ENCODE data around the gene C19orf53. TPM values are rescaled to one million over a fixed set of nuclear protein-coding genes. Genes with fewer than 3 reads are reported as not detected.

Gene C19orf53
- total RNA-seq, 4 donors from 2014 or later, result 71.3 to 148 (median 84.3) TPM

DNA sequence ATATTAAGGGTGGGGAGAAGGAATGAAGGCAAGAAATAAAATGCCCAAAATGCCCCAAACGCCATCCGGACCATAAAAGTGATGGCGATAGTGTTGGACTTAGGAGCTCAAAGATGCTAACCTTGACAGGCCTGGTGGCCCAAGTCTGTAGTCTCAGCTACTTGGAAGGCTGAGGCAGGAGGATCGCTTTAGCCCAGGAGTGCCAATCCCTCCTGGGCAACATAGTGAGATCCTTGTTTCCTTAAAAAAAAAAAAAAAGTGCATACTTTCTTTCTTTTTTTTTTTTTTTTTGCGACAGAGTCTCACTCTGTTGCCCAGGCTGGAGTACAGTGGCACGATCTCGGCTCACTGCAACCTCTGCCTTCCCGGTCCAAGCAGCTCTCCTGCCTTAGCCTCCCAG lies 41.9 kb upstream of the C19orf53 start:
- TF ChIP-seq POLR2A (IDR thresholded peaks at IDR 0.05), result no peak
- TF ChIP-seq, protein P1, sequence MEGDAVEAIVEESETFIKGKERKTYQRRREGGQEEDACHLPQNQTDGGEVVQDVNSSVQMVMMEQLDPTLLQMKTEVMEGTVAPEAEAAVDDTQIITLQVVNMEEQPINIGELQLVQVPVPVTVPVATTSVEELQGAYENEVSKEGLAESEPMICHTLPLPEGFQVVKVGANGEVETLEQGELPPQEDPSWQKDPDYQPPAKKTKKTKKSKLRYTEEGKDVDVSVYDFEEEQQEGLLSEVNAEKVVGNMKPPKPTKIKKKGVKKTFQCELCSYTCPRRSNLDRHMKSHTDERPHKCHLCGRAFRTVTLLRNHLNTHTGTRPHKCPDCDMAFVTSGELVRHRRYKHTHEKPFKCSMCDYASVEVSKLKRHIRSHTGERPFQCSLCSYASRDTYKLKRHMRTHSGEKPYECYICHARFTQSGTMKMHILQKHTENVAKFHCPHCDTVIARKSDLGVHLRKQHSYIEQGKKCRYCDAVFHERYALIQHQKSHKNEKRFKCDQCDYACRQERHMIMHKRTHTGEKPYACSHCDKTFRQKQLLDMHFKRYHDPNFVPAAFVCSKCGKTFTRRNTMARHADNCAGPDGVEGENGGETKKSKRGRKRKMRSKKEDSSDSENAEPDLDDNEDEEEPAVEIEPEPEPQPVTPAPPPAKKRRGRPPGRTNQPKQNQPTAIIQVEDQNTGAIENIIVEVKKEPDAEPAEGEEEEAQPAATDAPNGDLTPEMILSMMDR (IDR thresholded peaks at IDR 0.05), result no peak
- Histone ChIP-seq H3K27ac (no peak overlapping the region), H3K4me3 (peak overlapping the region in 2 of 4 donors; percentile 58 to 64), H3K4me1 (peaks cover 0 to 15% (median 5%) of the 10 kb centered on the region in 4 donors), H3K9me3 (no peaks in the 10 kb centered on the region), H3K36me3 (no peaks in the 10 kb centered on the region), H3K27me3 (no peaks in the 10 kb centered on the region)
- no peak for DNase-seq

DNA sequence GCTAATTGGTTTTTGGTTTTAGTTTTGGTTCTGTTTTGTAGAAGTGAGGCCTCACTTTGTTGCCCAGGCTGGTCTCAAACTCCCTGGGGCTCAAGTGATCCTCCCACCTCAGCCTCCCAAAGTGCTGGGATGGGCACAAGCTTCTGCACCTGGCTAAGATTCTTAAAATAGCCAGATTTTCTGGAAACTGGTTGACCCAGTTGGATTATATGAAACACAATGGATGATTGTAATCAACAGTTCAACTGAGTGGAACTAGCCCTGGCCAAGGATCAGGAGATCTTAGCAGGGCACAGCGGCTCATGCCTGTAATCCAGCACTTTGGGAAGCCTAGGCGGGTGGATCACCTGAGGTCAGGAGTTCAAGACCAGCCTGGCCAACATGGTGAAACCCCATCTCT lies 39.5 kb upstream of the C19orf53 start:
- Histone ChIP-seq H3K4me3 (no peak overlapping the region), H3K27me3 (no peaks in the 10 kb centered on the region), H3K9me3 (no peaks in the 10 kb centered on the region), H3K36me3 (no peaks in the 10 kb centered on the region), H3K4me1 (peaks cover 0 to 15% (median 5%) of the 10 kb centered on the region in 4 donors), H3K27ac (no peak overlapping the region)
- TF ChIP-seq POLR2A (IDR thresholded peaks at IDR 0.05), result no peak
- TF ChIP-seq, protein P1 (IDR thresholded peaks at IDR 0.05), result no peak
- DNase-seq, result no peak

DNA sequence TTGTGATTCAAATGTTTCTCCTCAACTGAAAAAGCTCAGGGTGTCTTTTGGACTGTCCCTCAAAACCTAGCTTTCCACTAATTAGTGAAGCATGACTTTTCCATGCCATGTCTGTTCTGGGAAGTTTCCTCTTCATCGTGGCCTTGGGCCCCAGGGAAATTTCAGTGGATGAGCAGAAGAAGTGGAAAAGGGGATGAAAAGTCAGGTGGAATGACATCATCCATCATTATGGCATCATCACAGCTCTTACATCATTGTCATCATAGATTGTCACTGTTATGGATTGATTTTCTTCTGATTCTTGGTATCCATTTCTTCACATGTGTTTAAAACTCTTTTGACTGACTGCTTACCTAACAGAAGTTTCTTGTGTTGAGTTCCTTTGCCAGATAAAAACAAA lies 36.2 kb upstream of the C19orf53 start:
- Histone ChIP-seq H3K36me3 (no peaks in the 10 kb centered on the region), H3K4me1 (no peaks in the 10 kb centered on the region)
- TF ChIP-seq POLR2A (IDR thresholded peaks at IDR 0.05), result no peak
- TF ChIP-seq, protein P1 (IDR thresholded peaks at IDR 0.05), result no peak

DNA sequence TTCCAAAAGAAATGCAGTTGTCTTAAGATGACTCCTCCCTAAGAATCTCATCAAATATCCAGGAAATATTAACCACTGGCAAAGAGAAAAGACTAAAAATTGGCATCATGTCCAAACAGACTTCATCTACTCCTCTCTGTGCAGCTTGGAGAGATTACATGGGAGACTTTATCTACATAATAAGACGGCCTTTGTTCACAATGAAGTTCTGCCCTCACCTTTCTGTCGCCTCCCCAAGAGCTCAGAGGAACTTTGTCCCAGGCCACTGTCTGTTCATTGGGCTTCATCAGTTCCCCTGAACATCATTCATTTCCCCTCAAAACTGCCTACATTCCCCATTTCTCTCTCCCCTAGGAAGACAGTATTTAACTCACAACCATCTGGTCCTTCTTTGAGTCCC lies 32.4 kb upstream of the C19orf53 start:
- DNase-seq, result no peak
- no peaks in the 10 kb centered on the region for H3K4me1 ChIP-seq
- TF ChIP-seq POLR2A (IDR thresholded peaks at IDR 0.05), result no peak
- TF ChIP-seq, protein P1 (IDR thresholded peaks at IDR 0.05), result no peak
- H3K9me3 ChIP-seq, result no peaks in the 10 kb centered on the region
- H3K36me3 ChIP-seq, result no peaks in the 10 kb centered on the region
- H3K27ac ChIP-seq, result no peak overlapping the region
- no peaks in the 10 kb centered on the region for H3K27me3 ChIP-seq
- no peak overlapping the region for H3K4me3 ChIP-seq

More for the DNA sequence above, 36.2 kb upstream of the C19orf53 start:
- Histone ChIP-seq H3K9me3 (no peaks in the 10 kb centered on the region), H3K27me3 (no peaks in the 10 kb centered on the region), H3K27ac (no peak overlapping the region), H3K4me3 (no peak overlapping the region)
- no peak for DNase-seq

DNA sequence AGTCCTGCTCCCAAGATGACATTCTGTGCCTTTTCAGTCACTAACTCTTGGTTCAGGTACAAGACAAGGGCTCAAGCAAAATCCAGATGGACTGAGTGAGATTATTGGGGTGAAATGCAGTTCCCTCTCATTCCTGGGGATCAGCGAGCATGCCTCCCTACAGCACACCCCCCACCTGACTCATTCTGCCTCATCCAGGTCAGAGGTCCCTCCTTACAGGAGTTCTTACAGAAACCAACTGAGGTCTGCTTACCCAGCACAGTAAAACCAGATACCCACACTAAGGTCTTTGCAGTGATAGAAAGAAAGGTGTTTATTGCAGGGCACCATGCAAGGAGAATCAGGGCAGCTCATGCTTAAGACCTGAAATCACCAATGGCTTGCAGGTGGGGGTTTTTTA lies 31.5 kb upstream of the C19orf53 start:
- DNase-seq, result no peak
- TF ChIP-seq, protein P1 (IDR thresholded peaks at IDR 0.05), result no peak
- no peak for TF ChIP-seq POLR2A (IDR thresholded peaks at IDR 0.05)

DNA sequence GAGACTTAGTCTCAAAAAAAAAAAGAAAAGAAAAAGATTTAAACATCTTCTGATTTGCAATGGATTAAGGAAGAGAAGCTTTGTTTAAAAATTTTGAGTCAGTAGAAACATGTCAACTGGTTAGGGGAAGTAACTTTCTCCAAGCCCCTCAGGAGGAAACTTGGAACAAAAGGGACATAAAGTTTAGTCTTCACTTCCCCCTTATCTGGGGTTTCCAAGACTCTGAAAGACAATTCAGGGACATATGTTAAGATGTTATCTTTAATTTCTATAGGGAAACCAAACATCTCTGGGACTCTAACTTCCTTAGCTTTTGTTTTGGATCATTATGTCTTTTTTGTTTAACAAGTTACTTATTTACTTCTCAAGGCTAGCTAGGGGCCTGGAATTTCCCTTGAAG lies 30.1 kb upstream of the C19orf53 start:
- Histone ChIP-seq H3K4me1 (peaks cover 0 to 8% (median 0%) of the 10 kb centered on the region in 4 donors), H3K4me3 (no peak overlapping the region), H3K27me3 (no peaks in the 10 kb centered on the region), H3K36me3 (no peaks in the 10 kb centered on the region), H3K9me3 (no peaks in the 10 kb centered on the region), H3K27ac (no peak overlapping the region)
- TF ChIP-seq, protein P1 (IDR thresholded peaks at IDR 0.05), result no peak
- no peak for TF ChIP-seq POLR2A (IDR thresholded peaks at IDR 0.05)
- no peak for DNase-seq

More for the DNA sequence above, 31.5 kb upstream of the C19orf53 start:
- Histone ChIP-seq H3K27me3 (no peaks in the 10 kb centered on the region), H3K36me3 (no peaks in the 10 kb centered on the region), H3K9me3 (no peaks in the 10 kb centered on the region), H3K4me3 (no peak overlapping the region), H3K4me1 (no peaks in the 10 kb centered on the region), H3K27ac (no peak overlapping the region)

Measured in Peyer's patch (tissue), 4 donors.